Lower leg skin (tissue), 3 donors: ENCODE measurements around the gene INO80E.

Source experiments
- CTCF ChIP-seq, 3 donors: fragments of 450-650 bp; IDR thresholded peaks; one replicate each; pipeline ENCODE4 v1.5.1; 2016; ENCODE audit warnings: antibody characterized with exemption in 3 of 3, mild to moderate bottlenecking in 3 of 3, moderate library complexity in 2 of 3
- POLR2A ChIP-seq, 2 donors: fragments of 450-650 bp; IDR thresholded peaks; one replicate each; pipeline ENCODE4 v1.6.1; 2016 to 2017; ENCODE audit warnings: antibody characterized with exemption in 2 of 2, mild to moderate bottlenecking in 1 of 2, moderate library complexity in 1 of 2

GRCh38 chr16:29975811-29976511, 20.1 kb upstream of the INO80E start:
- no peak for TF ChIP-seq CTCF (IDR thresholded peaks at IDR 0.05)
- no peak for TF ChIP-seq POLR2A (IDR thresholded peaks at IDR 0.05)
